Body of pancreas (tissue), 4 donors: ENCODE results near the gene KATNAL1. TPM values are rescaled to one million over a fixed set of nuclear protein-coding genes. Genes with fewer than 3 reads are reported as not detected.

ENCODE experiments used
- ATAC-seq: fragments of 150-250 bp; one replicate; pipeline ENCODE4 v1.9.1; 2016
- DNase-seq, 4 donors: peaks; one replicate each; pipeline ENCODE4 v3.0.0-alpha.2; 2019
- H3K27ac ChIP-seq, 4 donors: fragments of 200-600 bp; sonication (generic); 1 replicate in 3 of 4; 2 replicates in 1 of 4; pipeline versions ENCODE4 v1.5.1 to v1.6.1; 2016 to 2019; ENCODE audit warnings: mild to moderate bottlenecking in 1 of 4, mixed read lengths in 1 of 4, moderate library complexity in 1 of 4
- H3K27me3 ChIP-seq, 2 donors: fragments of 200-600 bp; sonication (generic); one replicate each; pipeline ENCODE4 v1.6.0; 2016; ENCODE audit warnings: mild to moderate bottlenecking in 1 of 2
- H3K36me3 ChIP-seq, 2 donors: fragments of 200-600 bp; sonication (generic); replicated peaks in 1 of 2; 2 replicates each; pipeline ENCODE4 v1.5.1; 2016; ENCODE audit warnings: low read depth in 2 of 2; ENCODE audit not compliant: insufficient read depth in 1 of 2
- H3K4me1 ChIP-seq: fragments of 200-600 bp; sonication (generic); one replicate; pipeline ENCODE4 v1.6.0; 2016
- H3K4me3 ChIP-seq, 2 donors: fragments of 200-600 bp; sonication (generic); 1 replicate in 1 of 2; 2 replicates in 1 of 2; pipeline ENCODE4 v1.5.1; 2016 to 2019
- H3K9me3 ChIP-seq, 3 donors: fragments of 200-600 bp; sonication (generic); 1 replicate in 2 of 3; 2 replicates in 1 of 3; pipeline ENCODE4 v1.5.1; 2016
- POLR2A ChIP-seq, 3 donors: fragments of 450-650 bp; IDR thresholded peaks; one replicate each; pipeline ENCODE4 v1.6.1; 2016; ENCODE audit warnings: antibody characterized with exemption in 3 of 3, mild to moderate bottlenecking in 2 of 3
- WGBS, 2 donors: methylation state at CpG; one replicate each; pipeline ENCODE4 v1.1.5; 2017; 5-methylcytosine and 5-hydroxymethylcytosine counted together
- intact Hi-C: fragments of 100-400 bp; cut with DNase I; formaldehyde crosslinking; loops from one replicate; pipeline ENCODE4 v1.15.1; 2023
- total RNA-seq, 2 donors: library from RNA; depleted of rRNA; stranded (reverse); fragments of >200 nt; gene quantifications; one replicate each; pipeline ENCODE4 v1.1.0, GENCODE V29; 2016
- TF ChIP-seq, protein P1 (sequence below), 7 experiments: fragments of 450-650 bp in 4 of 7; fragments of 200-600 bp in 3 of 7; sonication (generic) in 3 of 7; IDR thresholded peaks; one replicate each; pipeline ENCODE4 v1.5.1; 2016 to 2019; ENCODE audit warnings: antibody characterized with exemption in 7 of 7

Gene KATNAL1
- total RNA-seq, 2 donors from 2014 or later = 6.5 to 6.6 TPM

DNA sequence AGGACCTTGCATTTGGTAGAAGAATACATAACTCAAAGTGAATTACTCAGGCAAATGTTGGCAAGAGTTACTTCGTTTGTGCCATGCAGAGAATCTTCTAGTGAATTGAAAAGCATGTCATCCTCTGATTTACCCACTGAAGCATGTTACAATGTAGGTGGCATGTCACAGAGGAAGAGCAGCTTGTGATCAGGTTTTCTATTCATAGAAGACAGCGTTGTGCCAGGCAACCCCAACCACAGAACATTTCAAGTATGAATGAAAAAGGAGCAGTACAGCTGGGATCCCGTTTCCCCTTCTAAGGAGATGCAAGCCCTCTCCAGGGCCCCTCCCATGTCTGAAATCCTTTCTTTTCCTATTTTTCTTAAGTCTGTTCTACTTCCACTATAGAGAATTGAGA, 6.0 kb upstream of the KATNAL1 start:
- Histone ChIP-seq H3K4me3 (no peak overlapping the region), H3K36me3 (no peaks in the 10 kb centered on the region), H3K4me1 (no peaks in the 10 kb centered on the region), H3K27me3 (no peaks in the 10 kb centered on the region), H3K27ac (no peak overlapping the region), H3K9me3 (no peaks in the 10 kb centered on the region)
- TF ChIP-seq, protein P1, sequence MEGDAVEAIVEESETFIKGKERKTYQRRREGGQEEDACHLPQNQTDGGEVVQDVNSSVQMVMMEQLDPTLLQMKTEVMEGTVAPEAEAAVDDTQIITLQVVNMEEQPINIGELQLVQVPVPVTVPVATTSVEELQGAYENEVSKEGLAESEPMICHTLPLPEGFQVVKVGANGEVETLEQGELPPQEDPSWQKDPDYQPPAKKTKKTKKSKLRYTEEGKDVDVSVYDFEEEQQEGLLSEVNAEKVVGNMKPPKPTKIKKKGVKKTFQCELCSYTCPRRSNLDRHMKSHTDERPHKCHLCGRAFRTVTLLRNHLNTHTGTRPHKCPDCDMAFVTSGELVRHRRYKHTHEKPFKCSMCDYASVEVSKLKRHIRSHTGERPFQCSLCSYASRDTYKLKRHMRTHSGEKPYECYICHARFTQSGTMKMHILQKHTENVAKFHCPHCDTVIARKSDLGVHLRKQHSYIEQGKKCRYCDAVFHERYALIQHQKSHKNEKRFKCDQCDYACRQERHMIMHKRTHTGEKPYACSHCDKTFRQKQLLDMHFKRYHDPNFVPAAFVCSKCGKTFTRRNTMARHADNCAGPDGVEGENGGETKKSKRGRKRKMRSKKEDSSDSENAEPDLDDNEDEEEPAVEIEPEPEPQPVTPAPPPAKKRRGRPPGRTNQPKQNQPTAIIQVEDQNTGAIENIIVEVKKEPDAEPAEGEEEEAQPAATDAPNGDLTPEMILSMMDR (IDR thresholded peaks at IDR 0.05) = no peak
- TF ChIP-seq POLR2A (IDR thresholded peaks at IDR 0.05) = no peak
- WGBS, 2 donors = 54 to 60% methylated on average over 3 of the region's 3 CpGs
- no peak for DNase-seq
- ATAC-seq = no peak
- intact Hi-C loops = no loop called here

DNA sequence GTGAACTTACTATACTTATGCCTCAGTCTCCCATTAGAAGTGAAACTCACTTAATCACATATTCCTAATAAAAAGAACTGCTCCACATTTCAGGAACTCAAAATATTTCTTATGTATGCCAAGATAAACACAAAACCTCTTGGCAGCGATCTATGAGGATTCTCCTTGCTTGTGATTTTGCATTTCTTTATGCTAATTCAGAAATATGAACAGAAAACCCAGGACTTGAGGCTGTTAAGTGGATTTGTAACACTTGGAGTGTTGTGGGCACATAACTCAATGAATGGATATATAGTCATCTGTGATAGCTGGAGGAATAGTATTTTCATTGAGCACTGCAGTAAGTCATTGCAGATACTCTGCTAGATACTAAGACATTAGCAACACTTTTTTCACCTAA, 5.6 kb upstream of the KATNAL1 start:
- no peak for TF ChIP-seq POLR2A (IDR thresholded peaks at IDR 0.05)
- TF ChIP-seq, protein P1 (IDR thresholded peaks at IDR 0.05) = no peak
- ATAC-seq (no peak), DNase-seq (no peak)
- Histone ChIP-seq H3K27me3 (no peaks in the 10 kb centered on the region), H3K9me3 (no peaks in the 10 kb centered on the region), H3K27ac (no peak overlapping the region), H3K4me1 (peaks cover 1% of the 10 kb centered on the region), H3K36me3 (no peaks in the 10 kb centered on the region), H3K4me3 (no peak overlapping the region)
- WGBS, 2 donors = 30 to 33% methylated on average over 1 of the region's 1 CpG
- intact Hi-C loops = no loop called here

DNA sequence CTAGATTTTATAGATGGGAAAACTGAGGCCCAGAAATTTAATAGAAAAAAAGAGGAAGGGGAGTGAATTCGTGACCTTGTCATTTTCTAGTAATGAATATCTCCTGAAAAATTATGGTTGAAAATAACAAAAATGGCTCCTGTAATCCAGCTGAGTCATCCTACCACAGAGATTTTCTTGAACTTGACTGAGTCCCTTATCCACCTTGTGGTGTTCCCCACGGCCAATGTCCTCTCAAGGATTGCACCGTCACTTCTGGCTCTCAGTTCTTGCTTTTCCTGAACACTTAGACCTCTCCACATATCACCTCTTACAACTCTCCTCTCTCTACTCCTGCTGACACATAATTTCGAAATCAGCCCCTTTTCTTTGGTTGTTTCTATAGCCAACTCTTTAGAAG, 1.2 kb upstream of the KATNAL1 start:
- intact Hi-C loops = no loop called here

DNA sequence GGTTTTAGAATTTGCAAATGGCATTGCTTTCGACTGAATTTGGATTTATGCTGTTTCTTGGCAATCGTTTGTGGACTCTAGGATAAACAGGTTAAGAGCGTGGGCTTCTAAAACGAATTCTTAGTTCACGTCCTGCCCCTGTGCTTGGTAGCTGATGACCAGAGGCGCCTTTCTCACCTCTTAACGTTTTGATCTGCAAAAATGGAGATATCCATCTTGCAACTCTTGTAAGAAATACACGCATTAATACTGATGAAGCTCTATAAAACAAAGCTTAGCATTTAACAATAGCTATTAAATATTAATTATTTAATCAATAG, 580 bp upstream of the KATNAL1 start:
- ATAC-seq (no peak), DNase-seq (no peak)
- no peak for TF ChIP-seq POLR2A (IDR thresholded peaks at IDR 0.05)
- TF ChIP-seq, protein P1 (IDR thresholded peaks at IDR 0.05) = no peak
- 31 to 33% methylated on average over 8 of the region's 8 CpGs for WGBS, 2 donors
- Histone ChIP-seq H3K27ac (peak overlapping the region in 3 of 4 donors; percentile 65 to 87 (median 80)), H3K27me3 (no peaks in the 10 kb centered on the region), H3K4me3 (peak overlapping the region in 1 of 2 donors; percentile 99), H3K4me1 (peaks cover 6% of the 10 kb centered on the region), H3K36me3 (no peaks in the 10 kb centered on the region), H3K9me3 (no peaks in the 10 kb centered on the region)
- intact Hi-C loops = no loop called here

More for the DNA sequence above, 1.2 kb upstream of the KATNAL1 start:
- no peak for DNase-seq
- no peak overlapping the region for H3K27ac ChIP-seq
- H3K4me1 ChIP-seq = peaks cover 6% of the 10 kb centered on the region
- no peak for ATAC-seq
- no peak overlapping the region for H3K4me3 ChIP-seq
- TF ChIP-seq, protein P1 (IDR thresholded peaks at IDR 0.05) = no peak
- TF ChIP-seq POLR2A (IDR thresholded peaks at IDR 0.05) = no peak
- 50 to 71% methylated on average over 4 of the region's 4 CpGs for WGBS, 2 donors
- no peaks in the 10 kb centered on the region for H3K9me3 ChIP-seq
- H3K36me3 ChIP-seq = no peaks in the 10 kb centered on the region
- H3K27me3 ChIP-seq = no peaks in the 10 kb centered on the region

DNA sequence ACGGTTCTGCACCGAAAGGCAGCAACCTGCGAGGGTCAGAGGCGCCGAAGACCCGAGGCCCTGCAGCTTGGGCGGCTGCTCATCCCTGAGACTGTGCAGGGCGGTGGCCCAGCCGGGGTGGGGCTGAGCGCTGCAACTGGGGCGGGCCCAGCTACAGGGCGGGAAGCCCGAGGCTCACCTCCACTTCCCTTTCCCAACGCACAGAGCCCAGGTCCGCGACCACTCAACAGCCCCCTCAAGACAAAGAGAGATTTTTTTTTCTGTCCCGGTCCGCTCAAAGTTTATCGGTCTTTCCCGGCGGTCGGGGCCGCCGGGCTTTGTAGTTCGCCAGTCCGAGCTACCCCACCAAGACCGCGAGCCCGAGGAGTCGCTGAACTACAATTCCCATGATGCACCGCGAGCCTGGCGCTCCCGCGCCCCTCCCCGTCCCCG, 573 bp downstream of the KATNAL1 start:
- TF ChIP-seq, protein P1 (IDR thresholded peaks at IDR 0.05) = no peak
- TF ChIP-seq POLR2A (IDR thresholded peaks at IDR 0.05) = no peak
- WGBS, 2 donors = 0% methylated on average over 28 to 37 of the region's 37 CpGs
- H3K9me3 ChIP-seq = no peaks in the 10 kb centered on the region
- DNase-seq (peak; percentile 93 to 94 (median 93)), ATAC-seq (peak; percentile 97)
- peak overlapping the region; percentile 54 to 87 (median 72) for H3K27ac ChIP-seq
- intact Hi-C loops = no loop called here
- H3K4me3 ChIP-seq = peak overlapping the region; percentile 92 to 99
- no peaks in the 10 kb centered on the region for H3K27me3 ChIP-seq
- H3K36me3 ChIP-seq = no peaks in the 10 kb centered on the region
- peaks cover 6% of the 10 kb centered on the region for H3K4me1 ChIP-seq
